Measurements from ENCODE around the gene AKAP13. TPM values are rescaled to one million over a fixed set of nuclear protein-coding genes. Genes with fewer than 3 reads are reported as not detected.

Gene AKAP13
- total and polyA plus RNA-seq, 5 donors from 2014 or later = 106 to 482 (median 112) TPM

GRCh38 chr15:85408270-85408746 is 27.9 kb downstream of the AKAP13 start:
- H3K4me3 Mint-ChIP-seq = peak overlapping the region in 3 of 4 donors; percentile 8 to 85 (median 75)
- Histone ChIP-seq H3K9me3 (ENCODE audit: control insufficient read depth in 2 of 2, low read length in 2 of 2) (no peaks in the 10 kb centered on the region), H3K36me3 (ENCODE audit: control insufficient read depth, insufficient read depth, low read length) (no peaks in the 10 kb centered on the region), H3K4me3 (ENCODE audit: low read depth, low read length) (peak overlapping the region; percentile 83), H3K27ac (ENCODE audit: insufficient read depth, low read length, poor library complexity, severe bottlenecking) (peak overlapping the region; percentile 51), H3K4me1 (ENCODE audit: control insufficient read depth, insufficient read depth, low read length, poor library complexity, severe bottlenecking) (peaks cover 38% of the 10 kb centered on the region), H3K27me3 (ENCODE audit: control insufficient read depth, insufficient read depth, low read length) (no peaks in the 10 kb centered on the region)
- ATAC-seq (ENCODE audit: low read depth in 2 of 2) (peak; percentile 63 to 68), DNase-seq (peak in 1 of 3 donors; percentile 59)
- no peaks in the 10 kb centered on the region for H3K9me3 Mint-ChIP-seq
- H3K27ac Mint-ChIP-seq = peak overlapping the region in 1 of 3 donors; percentile 78
- H3K36me3 Mint-ChIP-seq = peaks cover 5% of the 10 kb centered on the region
- no peaks in the 10 kb centered on the region for H3K27me3 Mint-ChIP-seq
- peaks cover 64 to 84% (median 68%) of the 10 kb centered on the region in 4 donors for H3K4me1 Mint-ChIP-seq

DNA sequence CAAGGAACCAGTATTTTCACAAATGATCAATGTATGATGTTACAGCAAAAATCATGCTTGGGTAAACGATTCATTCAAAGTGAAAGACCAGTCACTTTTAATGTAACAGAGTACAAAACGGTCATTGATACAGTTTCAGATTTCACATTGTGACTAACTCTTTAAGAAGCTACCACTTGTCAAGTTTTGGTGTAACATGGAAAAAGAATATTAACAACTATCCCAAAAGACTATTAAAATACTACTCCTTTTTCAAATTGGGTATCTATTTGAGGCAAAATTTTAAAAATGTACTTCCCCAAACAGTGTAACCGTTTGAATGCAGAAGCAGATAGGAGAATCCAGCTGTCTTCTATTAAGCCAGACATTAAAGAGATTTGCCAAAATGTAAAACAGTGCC is 31.7 kb downstream of the AKAP13 start:
- Mint-ChIP-seq H3K9me3 (no peaks in the 10 kb centered on the region), H3K27me3 (no peaks in the 10 kb centered on the region)
- H3K4me1 ChIP-seq (ENCODE audit: control insufficient read depth, insufficient read depth, low read length, poor library complexity, severe bottlenecking) = peaks cover 46% of the 10 kb centered on the region

GRCh38 chr15:85412956-85413854 is 32.8 kb downstream of the AKAP13 start:
- peak; percentile 52 to 90 (median 55) for DNase-seq
- ATAC-seq (ENCODE audit: low read depth in 2 of 2) = peak; percentile 98 to 100
- H3K36me3 Mint-ChIP-seq = peaks cover 5% of the 10 kb centered on the region
- Histone ChIP-seq H3K4me3 (ENCODE audit: low read depth, low read length) (peak overlapping the region; percentile 61), H3K9me3 (ENCODE audit: control insufficient read depth in 2 of 2, low read length in 2 of 2) (no peaks in the 10 kb centered on the region), H3K4me1 (ENCODE audit: control insufficient read depth, insufficient read depth, low read length, poor library complexity, severe bottlenecking) (peaks cover 36% of the 10 kb centered on the region), H3K36me3 (ENCODE audit: control insufficient read depth, insufficient read depth, low read length) (no peaks in the 10 kb centered on the region), H3K27ac (ENCODE audit: insufficient read depth, low read length, poor library complexity, severe bottlenecking) (peak overlapping the region; percentile 72), H3K27me3 (ENCODE audit: control insufficient read depth, insufficient read depth, low read length) (no peaks in the 10 kb centered on the region)
- no peaks in the 10 kb centered on the region for H3K27me3 Mint-ChIP-seq
- H3K9me3 Mint-ChIP-seq = no peaks in the 10 kb centered on the region
- peak overlapping the region; percentile 84 to 93 (median 84) for H3K27ac Mint-ChIP-seq
- peak overlapping the region; percentile 17 to 76 (median 56) for H3K4me3 Mint-ChIP-seq
- peaks cover 46 to 65% (median 55%) of the 10 kb centered on the region in 4 donors for H3K4me1 Mint-ChIP-seq

More for the DNA sequence above, 31.7 kb downstream of the AKAP13 start:
- Histone ChIP-seq H3K4me3 (ENCODE audit: low read depth, low read length) (peak overlapping the region; percentile 7), H3K27me3 (ENCODE audit: control insufficient read depth, insufficient read depth, low read length) (no peaks in the 10 kb centered on the region), H3K27ac (ENCODE audit: insufficient read depth, low read length, poor library complexity, severe bottlenecking) (no peak overlapping the region), H3K9me3 (ENCODE audit: control insufficient read depth in 2 of 2, low read length in 2 of 2) (no peaks in the 10 kb centered on the region), H3K36me3 (ENCODE audit: control insufficient read depth, insufficient read depth, low read length) (no peaks in the 10 kb centered on the region)
- no peak overlapping the region for H3K4me3 Mint-ChIP-seq
- peaks cover 55 to 70% (median 63%) of the 10 kb centered on the region in 4 donors for H3K4me1 Mint-ChIP-seq
- peak overlapping the region in 1 of 3 donors; percentile 4 for H3K27ac Mint-ChIP-seq
- DNase-seq (no peak), ATAC-seq (ENCODE audit: low read depth in 2 of 2) (no peak)
- peaks cover 5% of the 10 kb centered on the region for H3K36me3 Mint-ChIP-seq

GRCh38 chr15:85414037-85414436 is 33.6 kb downstream of the AKAP13 start:
- peaks cover 5% of the 10 kb centered on the region for H3K36me3 Mint-ChIP-seq
- Histone ChIP-seq H3K27ac (ENCODE audit: insufficient read depth, low read length, poor library complexity, severe bottlenecking) (peak overlapping the region; percentile 72), H3K9me3 (ENCODE audit: control insufficient read depth in 2 of 2, low read length in 2 of 2) (no peaks in the 10 kb centered on the region), H3K4me1 (ENCODE audit: control insufficient read depth, insufficient read depth, low read length, poor library complexity, severe bottlenecking) (peaks cover 28% of the 10 kb centered on the region), H3K4me3 (ENCODE audit: low read depth, low read length) (peak overlapping the region; percentile 61), H3K27me3 (ENCODE audit: control insufficient read depth, insufficient read depth, low read length) (no peaks in the 10 kb centered on the region), H3K36me3 (ENCODE audit: control insufficient read depth, insufficient read depth, low read length) (no peaks in the 10 kb centered on the region)
- no peaks in the 10 kb centered on the region for H3K27me3 Mint-ChIP-seq
- H3K4me3 Mint-ChIP-seq = peak overlapping the region in 3 of 4 donors; percentile 8 to 26 (median 14)
- peaks cover 44 to 65% (median 53%) of the 10 kb centered on the region in 4 donors for H3K4me1 Mint-ChIP-seq
- no peak for ATAC-seq (ENCODE audit: low read depth in 2 of 2)
- no peak for DNase-seq
- peak overlapping the region; percentile 73 to 96 (median 93) for H3K27ac Mint-ChIP-seq
- H3K9me3 Mint-ChIP-seq = no peaks in the 10 kb centered on the region

DNA sequence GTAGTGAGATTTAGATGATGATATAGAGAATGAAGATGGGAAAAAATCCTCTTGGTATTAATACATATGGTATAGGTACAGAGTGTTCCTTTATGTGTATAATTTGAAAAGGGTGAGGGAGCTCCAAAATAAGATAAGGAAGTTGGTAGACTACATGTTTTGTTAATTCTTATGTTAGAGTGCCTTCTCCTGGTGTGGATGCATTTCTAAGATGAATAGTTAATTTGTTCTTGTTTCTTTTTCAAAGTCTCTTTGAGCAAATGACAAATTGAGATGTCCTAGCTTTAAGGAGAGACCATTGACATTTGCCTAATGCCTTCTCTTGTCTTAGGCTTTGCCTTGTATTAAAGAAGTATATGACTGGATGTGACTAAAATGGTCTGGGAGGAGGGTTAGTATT is 34.1 kb downstream of the AKAP13 start:
- Mint-ChIP-seq H3K4me3 (peak overlapping the region in 3 of 4 donors; percentile 8 to 26 (median 14)), H3K9me3 (no peaks in the 10 kb centered on the region), H3K27ac (peak overlapping the region; percentile 73 to 96 (median 93)), H3K4me1 (peaks cover 48 to 69% (median 57%) of the 10 kb centered on the region in 4 donors), H3K27me3 (no peaks in the 10 kb centered on the region), H3K36me3 (peaks cover 8% of the 10 kb centered on the region)
- Histone ChIP-seq H3K27me3 (ENCODE audit: control insufficient read depth, insufficient read depth, low read length) (no peaks in the 10 kb centered on the region), H3K4me3 (ENCODE audit: low read depth, low read length) (peak overlapping the region; percentile 61), H3K4me1 (ENCODE audit: control insufficient read depth, insufficient read depth, low read length, poor library complexity, severe bottlenecking) (peaks cover 26% of the 10 kb centered on the region), H3K27ac (ENCODE audit: insufficient read depth, low read length, poor library complexity, severe bottlenecking) (peak overlapping the region; percentile 72), H3K36me3 (ENCODE audit: control insufficient read depth, insufficient read depth, low read length) (no peaks in the 10 kb centered on the region), H3K9me3 (ENCODE audit: control insufficient read depth in 2 of 2, low read length in 2 of 2) (no peaks in the 10 kb centered on the region)
- DNase-seq (peak in 2 of 3 donors; percentile 30 to 48), ATAC-seq (ENCODE audit: low read depth in 2 of 2) (no peak)

GRCh38 chr15:85414991-85415390 is 34.6 kb downstream of the AKAP13 start:
- Histone ChIP-seq H3K4me3 (ENCODE audit: low read depth, low read length) (no peak overlapping the region), H3K36me3 (ENCODE audit: control insufficient read depth, insufficient read depth, low read length) (no peaks in the 10 kb centered on the region), H3K4me1 (ENCODE audit: control insufficient read depth, insufficient read depth, low read length, poor library complexity, severe bottlenecking) (peaks cover 26% of the 10 kb centered on the region), H3K9me3 (ENCODE audit: control insufficient read depth in 2 of 2, low read length in 2 of 2) (no peaks in the 10 kb centered on the region), H3K27ac (ENCODE audit: insufficient read depth, low read length, poor library complexity, severe bottlenecking) (no peak overlapping the region), H3K27me3 (ENCODE audit: control insufficient read depth, insufficient read depth, low read length) (no peaks in the 10 kb centered on the region)
- ATAC-seq (ENCODE audit: low read depth in 2 of 2) = no peak
- Mint-ChIP-seq H3K4me3 (no peak overlapping the region), H3K27ac (peak overlapping the region; percentile 73 to 96 (median 93)), H3K27me3 (no peaks in the 10 kb centered on the region), H3K36me3 (peaks cover 9% of the 10 kb centered on the region), H3K4me1 (peaks cover 50 to 70% (median 58%) of the 10 kb centered on the region in 4 donors), H3K9me3 (no peaks in the 10 kb centered on the region)
- no peak for DNase-seq

GRCh38 chr15:85415783-85416182 is 35.4 kb downstream of the AKAP13 start:
- Mint-ChIP-seq H3K9me3 (no peaks in the 10 kb centered on the region), H3K4me3 (peak overlapping the region in 1 of 4 donors; percentile 7), H3K27ac (peak overlapping the region in 2 of 3 donors; percentile 48 to 65), H3K4me1 (peaks cover 47 to 69% (median 58%) of the 10 kb centered on the region in 4 donors), H3K36me3 (peaks cover 8% of the 10 kb centered on the region), H3K27me3 (no peaks in the 10 kb centered on the region)
- Histone ChIP-seq H3K36me3 (ENCODE audit: control insufficient read depth, insufficient read depth, low read length) (no peaks in the 10 kb centered on the region), H3K27me3 (ENCODE audit: control insufficient read depth, insufficient read depth, low read length) (no peaks in the 10 kb centered on the region), H3K4me1 (ENCODE audit: control insufficient read depth, insufficient read depth, low read length, poor library complexity, severe bottlenecking) (peaks cover 26% of the 10 kb centered on the region), H3K4me3 (ENCODE audit: low read depth, low read length) (no peak overlapping the region), H3K9me3 (ENCODE audit: control insufficient read depth in 2 of 2, low read length in 2 of 2) (no peaks in the 10 kb centered on the region), H3K27ac (ENCODE audit: insufficient read depth, low read length, poor library complexity, severe bottlenecking) (no peak overlapping the region)
- ATAC-seq (ENCODE audit: low read depth in 2 of 2) (no peak), DNase-seq (no peak)
